GM18505 (cell line): ENCODE results near the gene WDR90.
A peak's percentile ranks its signal among the peaks of the same experiment; 100 is the strongest.

ENCODE experiments used
- ATAC-seq: cut with Tn5 transposase; IDR thresholded peaks from one replicate; pipeline ENCODE4 v1.9.1; 2021; ENCODE audit not compliant: unreplicated experiment
- POLR2A ChIP-seq: IDR thresholded peaks from 4 replicates; pipeline ENCODE4 v1.6.1; 2011; ENCODE audit warnings: borderline replicate concordance; ENCODE audit not compliant: insufficient read depth, insufficient read length; ENCODE audit errors: extremely low read depth

Gene WDR90

GRCh38 chr16:675884-676564 is 26.9 kb downstream of the WDR90 start:
- no peak for TF ChIP-seq POLR2A
- no peak for ATAC-seq

DNA sequence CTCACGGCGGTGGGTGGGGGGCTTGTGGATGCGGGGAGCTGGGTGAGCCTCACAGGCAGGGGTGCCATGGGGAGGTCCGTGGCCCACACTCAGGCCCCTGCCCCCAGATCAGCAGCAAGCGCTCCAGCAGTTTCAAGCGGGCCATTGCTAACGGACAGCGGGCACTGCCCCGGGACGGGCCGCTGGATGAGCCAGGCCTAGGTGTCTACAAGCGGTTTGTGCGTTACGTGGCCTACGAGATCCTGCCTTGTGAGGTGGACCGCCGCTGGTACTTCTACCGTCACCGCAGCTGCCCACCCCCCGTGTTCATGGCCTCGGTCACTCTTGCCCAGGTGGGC is 27.4 kb downstream of the WDR90 start:
- ATAC-seq: no peak
- TF ChIP-seq POLR2A: no peak

DNA sequence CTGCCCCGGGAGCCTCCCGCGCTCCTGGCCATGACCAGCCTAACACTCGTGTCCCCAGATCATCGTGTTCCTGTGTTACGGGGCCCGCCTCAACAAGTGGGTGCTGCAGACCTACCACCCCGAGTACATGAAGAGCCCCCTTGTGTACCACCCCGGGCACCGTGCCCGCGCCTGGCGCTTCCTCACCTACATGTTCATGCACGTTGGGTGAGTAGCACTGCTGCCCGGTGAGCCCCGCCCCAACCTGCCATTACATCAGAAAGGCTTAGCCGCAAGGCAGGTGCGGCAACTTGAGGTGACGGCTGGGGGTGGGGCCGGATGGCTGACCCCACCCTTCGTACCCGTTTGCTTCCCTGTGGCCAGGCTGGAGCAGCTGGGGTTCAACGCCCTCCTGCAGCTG is 27.7 kb downstream of the WDR90 start:
- ATAC-seq: no peak
- TF ChIP-seq POLR2A: no peak

DNA sequence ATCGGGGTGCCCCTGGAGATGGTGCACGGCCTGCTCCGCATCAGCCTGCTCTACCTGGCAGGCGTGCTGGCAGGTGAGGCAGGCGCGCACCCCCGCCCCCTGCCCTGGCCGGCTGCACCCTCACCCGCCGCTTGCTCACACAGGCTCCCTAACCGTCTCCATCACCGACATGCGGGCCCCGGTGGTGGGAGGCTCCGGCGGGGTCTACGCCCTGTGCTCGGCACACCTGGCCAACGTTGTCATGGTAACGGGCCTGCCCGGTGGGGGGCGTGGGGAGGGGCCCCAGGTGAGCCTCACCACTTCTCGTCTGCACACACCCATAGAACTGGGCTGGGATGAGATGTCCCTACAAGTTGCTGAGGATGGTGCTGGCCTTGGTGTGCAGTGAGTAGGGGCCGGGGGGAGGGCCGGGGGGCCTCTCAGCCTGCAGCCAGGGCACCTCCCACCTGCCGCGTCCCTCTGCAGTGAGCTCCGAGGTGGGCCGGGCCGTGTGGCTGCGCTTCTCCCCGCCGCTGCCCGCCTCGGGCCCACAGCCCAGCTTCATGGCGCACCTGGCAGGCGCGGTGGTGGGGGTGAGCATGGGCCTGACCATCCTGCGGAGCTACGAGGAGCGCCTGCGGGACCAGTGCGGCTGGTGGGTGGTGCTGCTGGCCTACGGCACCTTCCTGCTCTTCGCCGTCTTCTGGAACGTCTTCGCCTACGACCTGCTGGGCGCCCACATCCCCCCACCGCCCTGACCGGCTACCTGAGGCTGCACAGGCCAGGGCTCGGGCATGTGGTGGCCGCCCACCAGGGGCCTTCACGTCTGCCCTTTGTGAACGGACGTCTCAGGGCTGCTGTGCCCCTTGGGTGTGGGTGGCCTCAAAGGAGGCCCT is 28.4 kb downstream of the WDR90 start:
- no peak for ATAC-seq
- no peak for TF ChIP-seq POLR2A

DNA sequence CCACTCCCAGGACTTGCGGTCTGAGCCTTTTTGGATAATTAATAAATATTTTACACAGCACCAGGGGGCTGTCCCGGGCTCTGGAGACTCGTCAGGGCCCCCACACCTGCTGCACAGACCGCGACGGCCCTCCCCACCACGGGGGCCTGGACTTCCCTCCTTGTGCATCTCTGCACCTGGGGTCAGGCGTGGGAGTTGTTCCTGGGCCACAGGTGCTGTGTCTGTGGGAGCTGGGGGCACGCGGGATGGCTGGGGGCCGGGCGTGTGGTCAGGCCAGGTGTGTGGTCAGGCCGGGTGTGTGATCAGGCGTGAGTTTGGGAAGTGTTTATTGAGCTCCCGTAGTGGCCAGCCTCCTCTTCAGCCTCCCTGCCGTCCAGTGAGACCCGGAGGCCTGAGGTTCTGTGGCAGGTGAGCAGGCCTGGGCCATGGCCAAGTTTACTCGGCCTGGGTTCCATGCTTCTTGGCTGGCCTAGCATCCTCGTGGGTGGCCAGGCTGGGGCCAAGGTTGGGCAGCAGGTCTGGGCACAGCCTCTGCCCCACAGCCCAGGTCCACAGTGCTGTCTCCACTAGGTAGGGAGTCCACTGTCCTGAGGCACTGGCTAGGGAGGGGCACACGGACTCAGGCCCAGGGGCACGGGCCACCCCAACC is 29.2 kb downstream of the WDR90 start:
- no peak for ATAC-seq
- TF ChIP-seq POLR2A: no peak

DNA sequence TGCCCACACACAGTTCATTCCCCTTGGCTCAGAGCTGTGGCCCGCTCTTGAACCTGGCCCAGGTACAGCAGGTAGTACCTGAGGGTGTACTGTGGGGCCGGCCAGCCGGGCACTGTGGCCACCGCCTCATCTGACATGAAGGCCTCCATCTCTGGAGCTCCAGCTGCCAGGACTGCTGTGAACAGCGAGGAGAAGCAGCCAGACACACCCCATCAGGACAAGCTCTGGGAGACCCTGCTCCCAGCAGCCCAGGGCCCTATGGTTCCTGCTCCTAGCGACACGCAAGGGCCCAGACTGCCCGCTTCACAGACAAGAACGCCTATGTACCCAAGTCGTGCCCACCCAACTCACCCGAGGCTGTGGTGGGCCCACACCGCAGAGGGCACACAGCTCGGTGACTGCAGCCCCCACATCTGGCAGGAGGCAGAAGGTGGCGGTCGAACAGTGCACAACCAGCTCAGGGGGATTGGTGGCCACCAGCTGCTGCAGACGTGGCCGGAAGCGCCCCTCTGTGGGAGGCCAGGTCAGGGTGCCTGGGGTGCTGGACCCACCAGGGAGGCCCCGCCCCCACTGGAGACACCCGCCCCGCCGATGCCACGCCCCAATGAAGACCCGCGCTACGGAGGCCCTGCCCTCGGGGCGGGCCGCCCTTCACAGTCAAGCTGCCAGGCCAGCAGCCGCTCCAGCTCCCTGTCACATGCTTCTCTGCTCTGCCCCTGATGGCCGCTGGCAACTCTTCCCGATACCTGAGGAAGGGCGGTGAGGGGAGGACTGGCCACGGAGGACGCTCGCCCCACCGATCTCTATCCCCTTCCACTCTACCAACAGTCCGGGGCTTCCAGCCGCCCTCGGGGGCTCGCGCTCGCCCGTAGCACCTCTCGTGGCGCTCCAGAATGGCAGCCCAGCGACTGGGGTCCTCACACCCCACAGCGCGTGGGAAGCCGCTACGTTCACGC is 30.0 kb downstream of the WDR90 start:
- no peak for ATAC-seq

DNA sequence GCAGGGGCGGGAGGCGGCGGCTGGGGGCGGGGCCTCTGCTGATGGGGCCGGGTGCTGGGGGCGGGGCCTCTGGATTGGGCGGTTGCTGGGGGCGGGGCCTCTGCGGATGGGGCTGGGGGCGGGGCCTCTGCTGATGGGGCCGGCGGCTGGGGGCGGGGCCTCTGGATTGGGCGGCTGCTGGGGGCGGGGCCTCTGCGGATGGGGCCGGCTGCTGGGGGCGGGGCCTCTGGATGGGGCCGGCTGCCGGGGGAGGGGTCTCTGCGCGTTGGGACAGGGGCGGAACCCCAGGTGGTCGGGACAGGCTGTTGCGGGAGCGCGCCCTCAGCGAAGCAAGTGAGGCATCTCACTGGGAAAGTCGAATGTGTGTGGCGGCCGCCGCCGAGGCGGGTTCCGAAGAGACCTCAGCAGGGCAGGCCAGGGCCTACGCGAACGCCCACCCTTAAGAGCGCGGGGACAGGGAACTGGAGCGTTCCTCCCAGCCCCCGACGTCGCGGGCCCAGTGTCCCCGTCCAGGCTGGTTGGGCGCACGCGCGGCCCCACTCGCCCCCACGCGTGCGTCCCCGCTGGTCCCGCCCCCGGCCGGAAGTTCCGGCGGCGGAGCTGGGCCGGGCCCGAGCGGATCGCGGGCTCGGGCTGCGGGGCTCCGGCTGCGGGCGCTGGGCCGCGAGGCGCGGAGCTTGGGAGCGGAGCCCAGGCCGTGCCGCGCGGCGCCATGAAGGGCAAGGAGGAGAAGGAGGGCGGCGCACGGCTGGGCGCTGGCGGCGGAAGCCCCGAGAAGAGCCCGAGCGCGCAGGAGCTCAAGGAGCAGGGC is 30.9 kb downstream of the WDR90 start, which contains the start of gene STUB1:
Gene STUB1, plus strand, starts transcription at position 597 of the 811 bp plus-strand sequence. Its CDS starts 116 bp downstream, at position 713.
- ATAC-seq: peak; percentile 37
- TF ChIP-seq POLR2A: peak; percentile 86

More for the DNA sequence above, 30.0 kb downstream of the WDR90 start:
- TF ChIP-seq POLR2A: no peak

DNA sequence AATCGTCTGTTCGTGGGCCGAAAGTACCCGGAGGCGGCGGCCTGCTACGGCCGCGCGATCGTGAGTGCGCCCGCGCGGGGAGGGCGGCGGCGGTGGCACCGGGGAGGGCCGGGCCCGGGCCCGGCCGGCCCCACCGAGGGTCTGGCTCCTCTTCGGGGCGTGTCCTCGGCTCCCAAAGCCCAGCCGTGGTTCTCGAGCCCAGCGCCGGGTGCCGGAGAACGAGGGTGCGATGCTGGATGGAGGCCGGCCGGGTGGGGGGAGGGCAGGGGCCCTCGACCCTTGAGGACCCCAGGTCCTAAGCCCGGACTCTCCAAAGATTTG is 31.4 kb downstream of the WDR90 start:
- TF ChIP-seq POLR2A: no peak
- peak; percentile 0 for ATAC-seq

- no peak for TF ChIP-seq POLR2A
- no peak for ATAC-seq
Observed at GRCh38 chr16:680967-681745, 32.0 kb downstream of the WDR90 start.

DNA sequence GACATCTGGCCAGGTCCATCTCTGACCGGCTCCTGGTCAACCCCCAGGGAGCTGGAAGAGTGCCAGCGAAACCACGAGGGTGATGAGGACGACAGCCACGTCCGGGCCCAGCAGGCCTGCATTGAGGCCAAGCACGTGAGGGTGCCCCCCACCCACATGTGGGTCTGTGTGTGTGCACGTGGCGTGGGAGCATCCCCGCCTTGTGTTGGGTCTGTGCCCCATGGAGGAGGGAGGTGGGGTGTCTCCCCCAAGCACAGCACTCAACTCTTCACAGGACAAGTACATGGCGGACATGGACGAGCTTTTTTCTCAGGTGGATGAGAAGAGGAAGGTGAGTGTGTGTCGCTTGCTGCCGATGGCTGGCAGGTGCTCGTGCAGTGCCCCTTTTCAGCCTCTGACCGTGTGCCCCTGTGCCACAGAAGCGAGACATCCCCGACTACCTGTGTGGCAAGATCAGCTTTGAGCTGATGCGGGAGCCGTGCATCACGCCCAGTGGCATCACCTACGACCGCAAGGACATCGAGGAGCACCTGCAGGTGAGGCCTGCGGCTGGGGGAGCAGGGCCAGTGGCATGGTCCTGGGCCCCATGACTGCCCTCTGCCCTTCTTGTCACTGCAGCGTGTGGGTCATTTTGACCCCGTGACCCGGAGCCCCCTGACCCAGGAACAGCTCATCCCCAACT is 32.7 kb downstream of the WDR90 start:
- no peak for ATAC-seq
- TF ChIP-seq POLR2A: no peak
